Upper lobe of left lung (tissue), 6 donors: ENCODE measurements around the gene VAV3. TPM values are rescaled to one million over a fixed set of nuclear protein-coding genes. Genes with fewer than 3 reads are reported as not detected.

Source experiments
- ATAC-seq, 2 donors: fragments of 200-7000 bp; cut with Tn5 transposase; one replicate each; pipeline ENCODE4 v1.9.1; 2022; ENCODE audit warnings: mild to moderate bottlenecking in 2 of 2, moderate library complexity in 2 of 2; ENCODE audit not compliant: low FRiP score in 2 of 2
- DNase-seq, 2 donors: peaks; one replicate each; pipeline ENCODE4 v3.0.0-alpha.2; 2019 to 2020
- H3K27ac ChIP-seq, 4 donors: fragments of 200-600 bp; sonication (generic); one replicate each; pipeline ENCODE4 v1.5.1; 2016 to 2019
- H3K27me3 ChIP-seq, 4 donors: fragments of 200-600 bp; sonication (generic); one replicate each; pipeline ENCODE4 v1.5.1; 2017 to 2019
- H3K36me3 ChIP-seq, 4 donors: fragments of 200-600 bp; sonication (generic); one replicate each; pipeline ENCODE4 v1.5.1; 2016 to 2019
- H3K4me1 ChIP-seq, 4 donors: fragments of 200-600 bp; sonication (generic); one replicate each; pipeline ENCODE4 v1.5.1; 2018 to 2019
- H3K4me3 ChIP-seq, 4 donors: fragments of 200-600 bp; sonication (generic); one replicate each; pipeline ENCODE4 v1.5.1; 2017 to 2019; ENCODE audit warnings: mild to moderate bottlenecking in 2 of 4, moderate library complexity in 1 of 4
- H3K9me3 ChIP-seq, 4 donors: fragments of 200-600 bp; sonication (generic); one replicate each; pipeline ENCODE4 v1.5.1; 2018 to 2019
- EP300 ChIP-seq, 4 donors: sonication (generic); formaldehyde crosslinking; IDR thresholded peaks; one replicate each; pipeline ENCODE4 v1.5.1; 2017; ENCODE audit warnings: antibody characterized with exemption in 4 of 4, control low read depth in 2 of 4
- POLR2A ChIP-seq, 4 donors: fragments of 450-650 bp; IDR thresholded peaks; one replicate each; pipeline ENCODE4 v1.5.1; 2016 to 2017; ENCODE audit warnings: antibody characterized with exemption in 4 of 4, mild to moderate bottlenecking in 2 of 4
- POLR2AphosphoS5 ChIP-seq, 2 donors: sonication (generic); formaldehyde crosslinking; IDR thresholded peaks; one replicate each; pipeline ENCODE4 v1.5.1; 2017; ENCODE audit warnings: antibody characterized with exemption in 2 of 2
- WGBS, 2 donors: methylation state at CpG; one replicate each; pipeline ENCODE4 v1.1.5; 2017 to 2018; 5-methylcytosine and 5-hydroxymethylcytosine counted together
- total RNA-seq, 6 donors: library from RNA; depleted of rRNA in 4 of 6; stranded (reverse); fragments of >200 nt in 4 of 6; gene quantifications; one replicate each; pipeline versions ENCODE4 v1.1.0 to v1.2.1, GENCODE V29; 2016 to 2021
- TF ChIP-seq, protein P1 (sequence below), 6 experiments: fragments of 450-650 bp in 4 of 6; fragments of 200-600 bp in 2 of 6; sonication (generic) in 2 of 6; IDR thresholded peaks; one replicate each; pipeline ENCODE4 v1.5.1; 2016 to 2019; ENCODE audit warnings: antibody characterized with exemption in 6 of 6
- donor health status: DM: no; HTN: no; CAD: no; lungs with moderate emphysema.
- donor health status: DM: no; HTN: yes; CAD: no; lungs with severe emphysema.

Gene VAV3
- total RNA-seq, 6 donors from 2014 or later, result 5.9 to 13.6 (median 7.8) TPM

GRCh38 chr1:107750364-107750959, 214.5 kb downstream of the VAV3 start:
- Histone ChIP-seq H3K36me3 (peaks cover 0 to 1% (median under 1%) of the 10 kb centered on the region in 4 donors), H3K27ac (no peak overlapping the region), H3K4me3 (no peak overlapping the region), H3K27me3 (no peaks in the 10 kb centered on the region), H3K4me1 (no peaks in the 10 kb centered on the region), H3K9me3 (no peaks in the 10 kb centered on the region)
- ATAC-seq (peak in 1 of 2 donors; percentile 53), DNase-seq (peak in 1 of 2 donors; percentile 50)
- 48 to 53% methylated on average over 6 of the region's 6 CpGs for WGBS, 2 donors
- TF ChIP-seq, protein P1, sequence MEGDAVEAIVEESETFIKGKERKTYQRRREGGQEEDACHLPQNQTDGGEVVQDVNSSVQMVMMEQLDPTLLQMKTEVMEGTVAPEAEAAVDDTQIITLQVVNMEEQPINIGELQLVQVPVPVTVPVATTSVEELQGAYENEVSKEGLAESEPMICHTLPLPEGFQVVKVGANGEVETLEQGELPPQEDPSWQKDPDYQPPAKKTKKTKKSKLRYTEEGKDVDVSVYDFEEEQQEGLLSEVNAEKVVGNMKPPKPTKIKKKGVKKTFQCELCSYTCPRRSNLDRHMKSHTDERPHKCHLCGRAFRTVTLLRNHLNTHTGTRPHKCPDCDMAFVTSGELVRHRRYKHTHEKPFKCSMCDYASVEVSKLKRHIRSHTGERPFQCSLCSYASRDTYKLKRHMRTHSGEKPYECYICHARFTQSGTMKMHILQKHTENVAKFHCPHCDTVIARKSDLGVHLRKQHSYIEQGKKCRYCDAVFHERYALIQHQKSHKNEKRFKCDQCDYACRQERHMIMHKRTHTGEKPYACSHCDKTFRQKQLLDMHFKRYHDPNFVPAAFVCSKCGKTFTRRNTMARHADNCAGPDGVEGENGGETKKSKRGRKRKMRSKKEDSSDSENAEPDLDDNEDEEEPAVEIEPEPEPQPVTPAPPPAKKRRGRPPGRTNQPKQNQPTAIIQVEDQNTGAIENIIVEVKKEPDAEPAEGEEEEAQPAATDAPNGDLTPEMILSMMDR (IDR thresholded peaks at IDR 0.05), result peak in 4 of 6 experiments; percentile 36 to 49 (median 42)
- TF ChIP-seq POLR2A (IDR thresholded peaks at IDR 0.05), result no peak

DNA sequence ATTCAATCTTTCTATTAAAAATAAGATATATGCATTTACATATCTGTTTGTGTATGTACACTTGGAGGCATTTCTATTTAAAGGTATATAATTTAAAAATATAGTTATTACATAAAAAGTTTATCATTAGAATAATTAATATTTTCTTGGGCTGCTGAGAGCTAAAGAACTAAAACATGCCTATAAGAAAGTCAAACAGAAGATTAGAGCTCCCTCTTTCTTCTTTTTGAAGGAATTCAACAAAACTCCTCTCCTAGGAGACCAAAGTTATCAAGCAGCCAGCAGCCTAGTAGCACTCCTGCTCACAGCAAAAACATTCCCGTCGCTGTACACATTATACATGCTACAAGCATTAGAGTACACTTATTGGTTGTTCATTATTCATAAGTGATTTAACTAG, 216.4 kb downstream of the VAV3 start:
- Histone ChIP-seq H3K36me3 (no peaks in the 10 kb centered on the region), H3K27me3 (no peaks in the 10 kb centered on the region), H3K4me1 (no peaks in the 10 kb centered on the region), H3K4me3 (no peak overlapping the region), H3K9me3 (no peaks in the 10 kb centered on the region), H3K27ac (no peak overlapping the region)
- ATAC-seq, result no peak
- no peak for TF ChIP-seq POLR2AphosphoS5 (IDR thresholded peaks at IDR 0.05)
- DNase-seq, result no peak
- 63 to 69% methylated on average over 2 of the region's 2 CpGs for WGBS, 2 donors

- ATAC-seq, result no peak
- WGBS, 2 donors, result 93 to 97% methylated on average over 4 of the region's 4 CpGs
- Histone ChIP-seq H3K27me3 (no peaks in the 10 kb centered on the region), H3K9me3 (no peaks in the 10 kb centered on the region), H3K4me3 (no peak overlapping the region), H3K36me3 (peaks cover 0 to 3% (median 0%) of the 10 kb centered on the region in 4 donors), H3K4me1 (peaks cover 0 to 19% (median 4%) of the 10 kb centered on the region in 4 donors), H3K27ac (no peak overlapping the region)
- DNase-seq, result peak in 1 of 2 donors; percentile 3
- no peak for TF ChIP-seq POLR2A (IDR thresholded peaks at IDR 0.05)
- TF ChIP-seq POLR2AphosphoS5 (IDR thresholded peaks at IDR 0.05), result no peak
- TF ChIP-seq, protein P1 (IDR thresholded peaks at IDR 0.05), result no peak
- TF ChIP-seq EP300 (IDR thresholded peaks at IDR 0.05), result no peak
Observed at GRCh38 chr1:107741242-107741641, 223.7 kb downstream of the VAV3 start.

DNA sequence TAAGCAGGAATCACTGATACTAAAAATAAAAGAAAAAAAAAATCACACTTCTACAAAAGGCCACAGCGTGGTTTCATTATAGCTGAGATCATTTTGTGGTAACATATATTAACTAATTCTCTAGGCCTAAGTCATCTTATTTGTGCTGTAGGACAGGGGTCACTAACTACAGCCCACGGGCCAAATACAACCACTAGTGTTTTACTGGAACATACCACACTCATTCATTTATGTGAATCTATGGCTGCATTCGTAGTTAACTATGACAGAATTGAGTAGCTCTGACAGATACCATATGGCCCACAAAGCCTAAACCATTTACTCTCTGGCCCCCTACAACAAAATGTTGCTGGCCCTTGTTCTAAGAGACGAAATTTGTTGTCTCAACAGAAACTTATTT, 224.4 kb downstream of the VAV3 start:
- Histone ChIP-seq H3K27me3 (no peaks in the 10 kb centered on the region), H3K9me3 (no peaks in the 10 kb centered on the region), H3K27ac (no peak overlapping the region), H3K4me3 (no peak overlapping the region), H3K4me1 (peaks cover 0 to 19% (median 4%) of the 10 kb centered on the region in 4 donors), H3K36me3 (peaks cover 0 to 3% (median 0%) of the 10 kb centered on the region in 4 donors)
- ATAC-seq, result no peak
- 84 to 85% methylated on average over 4 of the region's 4 CpGs for WGBS, 2 donors
- TF ChIP-seq POLR2AphosphoS5 (IDR thresholded peaks at IDR 0.05) (no peak), POLR2A (IDR thresholded peaks at IDR 0.05) (no peak)
- TF ChIP-seq, protein P1 (IDR thresholded peaks at IDR 0.05), result no peak
- DNase-seq, result no peak

GRCh38 chr1:107739651-107740050, 225.3 kb downstream of the VAV3 start:
- peaks cover 0 to 3% (median 0%) of the 10 kb centered on the region in 4 donors for H3K36me3 ChIP-seq
- WGBS, 2 donors, result 83 to 85% methylated on average over 2 of the region's 2 CpGs
- peaks cover 0 to 19% (median 4%) of the 10 kb centered on the region in 4 donors for H3K4me1 ChIP-seq
- TF ChIP-seq EP300 (IDR thresholded peaks at IDR 0.05) (no peak), POLR2A (IDR thresholded peaks at IDR 0.05) (no peak), POLR2AphosphoS5 (IDR thresholded peaks at IDR 0.05) (no peak)
- TF ChIP-seq, protein P1 (IDR thresholded peaks at IDR 0.05), result no peak
- ATAC-seq, result peak in 1 of 2 donors; percentile 24
- H3K4me3 ChIP-seq, result no peak overlapping the region
- H3K27me3 ChIP-seq, result no peaks in the 10 kb centered on the region
- DNase-seq, result no peak
- no peaks in the 10 kb centered on the region for H3K9me3 ChIP-seq
- no peak overlapping the region for H3K27ac ChIP-seq
